ENCODE data around the gene INTS4. TPM values are rescaled to one million over a fixed set of nuclear protein-coding genes. Genes with fewer than 3 reads are reported as not detected.

The INTS4 gene
- polyA plus RNA-seq, 1 of the 3 experiments (the other 2 are of a cell fraction), result 23.0 TPM

- no peak for DNase-seq
- no peaks in the 10 kb centered on the region for H4K20me1 ChIP-seq (ENCODE audit: insufficient read depth)
- TF ChIP-seq TEAD4 (IDR thresholded peaks at IDR 0.05; ENCODE audit: borderline replicate concordance, insufficient read depth) (no peak), YY1 (IDR thresholded peaks at IDR 0.05; ENCODE audit: low read depth) (no peak), MEF2A (IDR thresholded peaks at IDR 0.05; ENCODE audit: borderline replicate concordance, low read depth) (no peak), ZBTB33 (IDR thresholded peaks at IDR 0.05; ENCODE audit: borderline replicate concordance, low read depth) (no peak), TAF1 (IDR thresholded peaks at IDR 0.05; ENCODE audit: borderline replicate concordance, low read depth, low read length) (no peak), REST (IDR thresholded peaks at IDR 0.05; ENCODE audit: low read depth, low read length) (no peak), RFX5 (IDR thresholded peaks at IDR 0.05; ENCODE audit: low read length) (no peak)
- no peaks in the 10 kb centered on the region for H3K9me2 ChIP-seq
- H3K79me2 ChIP-seq (ENCODE audit: insufficient read depth), result no peaks in the 10 kb centered on the region
- no peak overlapping the region for H3K27ac ChIP-seq (ENCODE audit: low read depth in 2 of 2, low read length in 1 of 2)
- 89% methylated on average over 2 of the region's 2 CpGs for WGBS (ENCODE audit: low lambda C conversion rate)
- H3K4me3 ChIP-seq (ENCODE audit: low read depth in 2 of 2, low read length in 1 of 2), result no peak overlapping the region
- ChIA-PET POLR2A (no interaction called here), CTCF (interaction anchor here (0.5 to 3.4 kb wide), 2 partner anchors 9 to 188 kb away, joined by 3 to 12 read pairs; partner anchors contain the start of gene AAMDC)
- H3K27me3 ChIP-seq (ENCODE audit: insufficient read depth), result no peaks in the 10 kb centered on the region
- H3K36me3 ChIP-seq (replicated peaks in 1 of 2; ENCODE audit: control insufficient read depth in 1 of 2, insufficient read depth in 2 of 2, low read length in 1 of 2), result no peaks in the 10 kb centered on the region
- H3F3A ChIP-seq (replicated peaks; ENCODE audit: insufficient read depth), result no peaks in the 10 kb centered on the region
- no peak overlapping the region for H3K4me2 ChIP-seq
- no peak overlapping the region for H3K9ac ChIP-seq
- H2AFZ ChIP-seq (ENCODE audit: low read depth), result no peak overlapping the region
- no peaks in the 10 kb centered on the region for H3K9me3 ChIP-seq
- no peaks in the 10 kb centered on the region for H3K4me1 ChIP-seq (ENCODE audit: control insufficient read depth in 1 of 2, insufficient read depth in 2 of 2, low read depth in 1 of 2, low read length in 1 of 2)
These were observed 14.6 kb upstream of the INTS4 start for GRCh38 chr11:78009062-78009461.

GRCh38 chr11:78000193-78000592 is 5.7 kb upstream of the INTS4 start:
- H3K4me2 ChIP-seq, result no peak overlapping the region
- POLR2A ChIA-PET, result no interaction called here
- no peak overlapping the region for H3K9ac ChIP-seq
- peaks cover 4% of the 10 kb centered on the region for H3F3A ChIP-seq (replicated peaks; ENCODE audit: insufficient read depth)
- H3K4me3 ChIP-seq (ENCODE audit: low read depth in 2 of 2, low read length in 1 of 2), result no peak overlapping the region; a peak in 1 of 4 replicates
- peak; percentile 67 for DNase-seq
- TF ChIP-seq CTCF (IDR thresholded peaks at IDR 0.05), result peak; percentile 73
- no peak for TF ChIP-seq CHD2 (IDR thresholded peaks at IDR 0.05; ENCODE audit: low read length, partially characterized antibody)
- TF ChIP-seq RAD21 (IDR thresholded peaks at IDR 0.05; ENCODE audit: low read length), result peak; percentile 68
- peak; percentile 41; the same call in 1 of the 2 replicates for TF ChIP-seq GATA2 (CRISPR knock-in tag; IDR thresholded peaks at IDR 0.05)
- TF ChIP-seq SMC3 (IDR thresholded peaks at IDR 0.05; ENCODE audit: low read depth, low read length), result peak; percentile 72
- TF ChIP-seq FOXJ3 (CRISPR knock-in tag; IDR thresholded peaks at IDR 0.05), result no peak
- TF ChIP-seq ELF1 (IDR thresholded peaks at IDR 0.05), result no peak
- no peak for TF ChIP-seq USF2 (IDR thresholded peaks at IDR 0.05; ENCODE audit: borderline replicate concordance, low read depth, low read length)
- no peak for TF ChIP-seq POLR2AphosphoS5 (IDR thresholded peaks at IDR 0.05; ENCODE audit: low read depth, low read length)
- H3K79me2 ChIP-seq (ENCODE audit: insufficient read depth), result no peaks in the 10 kb centered on the region
- no peaks in the 10 kb centered on the region for H3K27me3 ChIP-seq (ENCODE audit: insufficient read depth)
- no peak overlapping the region for H3K27ac ChIP-seq (ENCODE audit: low read depth in 2 of 2, low read length in 1 of 2)
- peaks cover 3 to 5% of the 10 kb centered on the region in 2 experiments; a peak in 2 of 4 replicates for H3K4me1 ChIP-seq (ENCODE audit: control insufficient read depth in 1 of 2, insufficient read depth in 2 of 2, low read depth in 1 of 2, low read length in 1 of 2)
- 0% methylated on average over 1 of the region's 1 CpG for WGBS (ENCODE audit: low lambda C conversion rate)
- CTCF ChIA-PET, result interaction anchor here (0.6 to 2.3 kb wide), 12 partner anchors 9 to 405 kb away, joined by 3 to 30 read pairs (median 4); partner anchors contain the start of gene RSF1
- no peaks in the 10 kb centered on the region for H4K20me1 ChIP-seq (ENCODE audit: insufficient read depth)
- H3K36me3 ChIP-seq (replicated peaks in 1 of 2; ENCODE audit: control insufficient read depth in 1 of 2, insufficient read depth in 2 of 2, low read length in 1 of 2), result no peaks in the 10 kb centered on the region
- peak overlapping the region; percentile 53; the same call in 1 of the 2 replicates for H2AFZ ChIP-seq (ENCODE audit: low read depth)
- no peaks in the 10 kb centered on the region for H3K9me2 ChIP-seq
- no peaks in the 10 kb centered on the region for H3K9me3 ChIP-seq

Data from SK-N-SH (cell line).